Mesothelial cell of epicardium (in vitro differentiated cells): ENCODE data around the gene ERP29. TPM values are rescaled to one million over a fixed set of nuclear protein-coding genes. Genes with fewer than 3 reads are reported as not detected.
"Not testable (repeated sequence)": the region's sequence is repeated elsewhere in the genome, so short reads cannot be mapped to it uniquely, and the experiment has no call there.

Source experiments
- DNase-seq, 2 experiments: peaks; one replicate each; pipeline ENCODE4 v3.0.0; 2021; ENCODE audit warnings: low spot score in 2 of 2; ENCODE audit not compliant: unreplicated experiment in 2 of 2
- H3K27ac Mint-ChIP-seq: 2 replicates; pipeline ENCODE4 v1.8.0; 2021; ENCODE audit warnings: mixed read lengths
- H3K27me3 Mint-ChIP-seq: 2 replicates; pipeline ENCODE4 v1.8.0; 2021; ENCODE audit warnings: low read depth, mixed read lengths
- H3K36me3 Mint-ChIP-seq: 2 replicates; pipeline ENCODE4 v1.8.0; 2021; ENCODE audit warnings: mixed read lengths
- H3K4me1 Mint-ChIP-seq: 2 replicates; pipeline ENCODE4 v1.8.0; 2021; ENCODE audit warnings: mixed read lengths
- H3K4me3 Mint-ChIP-seq: 2 replicates; pipeline ENCODE4 v1.8.0; 2021; ENCODE audit warnings: mild to moderate bottlenecking, moderate library complexity, mixed read lengths
- H3K9me3 Mint-ChIP-seq: 2 replicates; pipeline ENCODE4 v1.8.0; 2021; ENCODE audit warnings: mixed read lengths
- CTCF ChIP-seq: fragments of 200-600 bp; sonication (generic); IDR thresholded peaks from one replicate; pipeline ENCODE4 v1.5.0; 2021; ENCODE audit warnings: antibody characterized with exemption; ENCODE audit not compliant: unreplicated experiment
- total RNA-seq: library from RNA; stranded (reverse); gene quantifications from 3 replicates; pipeline ENCODE4 v1.2.1, GENCODE V29; 2021

ERP29 gene
- total RNA-seq, 1 donor from 2014 or later: 97.5 TPM

GRCh38 chr12:111997300-111997699 lies 15.9 kb upstream of the ERP29 start:
- no peak overlapping the region for H3K4me3 Mint-ChIP-seq
- no peak for DNase-seq
- peaks cover 13% of the 10 kb centered on the region for H3K4me1 Mint-ChIP-seq
- H3K9me3 Mint-ChIP-seq: no peaks in the 10 kb centered on the region
- H3K36me3 Mint-ChIP-seq: no peaks in the 10 kb centered on the region
- no peaks in the 10 kb centered on the region for H3K27me3 Mint-ChIP-seq
- no peak for TF ChIP-seq CTCF
- H3K27ac Mint-ChIP-seq: no peak overlapping the region

- Mint-ChIP-seq H3K27ac (no peak overlapping the region), H3K36me3 (peaks cover 2% of the 10 kb centered on the region), H3K27me3 (no peaks in the 10 kb centered on the region), H3K4me1 (peaks cover 13% of the 10 kb centered on the region), H3K9me3 (no peaks in the 10 kb centered on the region), H3K4me3 (no peak overlapping the region)
- no peak for TF ChIP-seq CTCF
- DNase-seq: no peak
These were observed 15.2 kb upstream of the ERP29 start for GRCh38 chr12:111998015-111998414.

GRCh38 chr12:111999129-111999528 lies 14.1 kb upstream of the ERP29 start:
- H3K27me3 Mint-ChIP-seq, H3K4me3 Mint-ChIP-seq, H3K27ac Mint-ChIP-seq, H3K9me3 Mint-ChIP-seq, DNase-seq, H3K36me3 Mint-ChIP-seq, H3K4me1 Mint-ChIP-seq: not testable (repeated sequence)

- no peak for DNase-seq
- no peak overlapping the region for H3K4me3 Mint-ChIP-seq
- H3K9me3 Mint-ChIP-seq: no peaks in the 10 kb centered on the region
- H3K27ac Mint-ChIP-seq: no peak overlapping the region
- H3K36me3 Mint-ChIP-seq: peaks cover 7% of the 10 kb centered on the region
- TF ChIP-seq CTCF: no peak
- H3K27me3 Mint-ChIP-seq: no peaks in the 10 kb centered on the region
- H3K4me1 Mint-ChIP-seq: peaks cover 6% of the 10 kb centered on the region
These were observed 12.4 kb upstream of the ERP29 start for GRCh38 chr12:112000820-112001219.

- peaks cover 12% of the 10 kb centered on the region for H3K4me1 Mint-ChIP-seq
- H3K4me3 Mint-ChIP-seq: no peak overlapping the region
- no peak for DNase-seq
- H3K27me3 Mint-ChIP-seq: no peaks in the 10 kb centered on the region
- no peaks in the 10 kb centered on the region for H3K9me3 Mint-ChIP-seq
- H3K27ac Mint-ChIP-seq: no peak overlapping the region
- TF ChIP-seq CTCF: no peak
- peaks cover 7% of the 10 kb centered on the region for H3K36me3 Mint-ChIP-seq
These were observed 11.7 kb upstream of the ERP29 start for GRCh38 chr12:112001576-112001975.

- H3K27ac Mint-ChIP-seq: no peak overlapping the region
- DNase-seq: no peak
- no peak overlapping the region for H3K4me3 Mint-ChIP-seq
- no peak for TF ChIP-seq CTCF
- peaks cover 7% of the 10 kb centered on the region for H3K36me3 Mint-ChIP-seq
- peaks cover 19% of the 10 kb centered on the region for H3K4me1 Mint-ChIP-seq
- H3K9me3 Mint-ChIP-seq: no peaks in the 10 kb centered on the region
- H3K27me3 Mint-ChIP-seq: no peaks in the 10 kb centered on the region
These were observed 9.2 kb upstream of the ERP29 start for GRCh38 chr12:112004041-112004440.
